GM18909 (cell line): ENCODE measurements around the gene ELL.

Experiments used
- ATAC-seq: cut with Tn5 transposase; IDR thresholded peaks from one replicate; pipeline ENCODE4 v1.9.1; 2021; ENCODE audit warnings: mild to moderate bottlenecking; ENCODE audit not compliant: unreplicated experiment, poor library complexity

ELL gene

DNA sequence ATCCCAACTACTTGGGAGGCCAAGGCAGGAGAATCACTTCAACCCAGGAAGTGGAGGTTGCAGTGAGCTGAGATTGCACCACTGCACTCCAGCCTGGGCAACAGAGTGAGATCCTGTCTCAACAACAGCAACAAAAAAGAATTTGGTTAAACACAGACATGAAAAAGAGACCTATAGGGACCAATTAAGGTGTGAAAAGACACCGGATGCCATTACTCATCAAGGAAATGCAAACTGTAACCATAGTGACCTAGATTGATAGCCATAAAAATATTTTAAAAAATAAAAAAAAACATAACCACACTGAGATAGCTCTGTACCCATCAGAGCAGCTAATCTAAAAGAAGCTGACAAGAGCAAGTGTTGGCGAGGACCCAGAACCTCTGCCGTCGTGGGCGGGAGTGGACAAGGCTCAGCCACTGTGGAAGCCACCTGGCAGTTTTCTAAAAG lies 46.8 kb downstream of the ELL start:
- no peak for ATAC-seq

DNA sequence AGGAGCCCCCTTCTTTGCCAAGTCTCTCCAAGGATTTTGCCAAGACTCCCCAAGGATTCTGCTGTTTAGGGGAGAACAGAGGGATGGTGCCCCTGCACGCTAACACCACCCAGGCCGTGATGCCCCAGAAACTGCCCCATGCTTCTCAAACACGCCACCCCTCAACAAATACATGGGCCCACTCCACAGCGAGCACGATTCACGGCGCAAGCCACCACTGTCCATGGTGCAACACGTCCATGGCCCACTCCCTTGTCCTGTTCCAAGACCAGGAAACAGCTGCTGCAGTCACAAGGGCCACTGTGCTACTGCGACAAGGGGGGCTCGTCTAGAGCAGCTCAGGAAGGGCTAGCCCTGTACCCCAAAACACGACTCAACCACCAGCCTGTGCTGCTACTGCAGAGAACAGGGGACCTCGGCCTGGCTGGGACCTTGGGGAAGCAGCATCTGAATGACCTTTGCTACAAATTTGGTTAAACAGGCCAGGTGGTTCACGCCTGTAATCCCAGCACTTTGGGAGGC lies 47.4 kb downstream of the ELL start:
- ATAC-seq, result no peak

- no peak for ATAC-seq
Measured at GRCh38 chr19:18473706-18474087, 48.2 kb downstream of the ELL start.

GRCh38 chr19:18473003-18473705 lies 48.7 kb downstream of the ELL start:
- ATAC-seq, result no peak

DNA sequence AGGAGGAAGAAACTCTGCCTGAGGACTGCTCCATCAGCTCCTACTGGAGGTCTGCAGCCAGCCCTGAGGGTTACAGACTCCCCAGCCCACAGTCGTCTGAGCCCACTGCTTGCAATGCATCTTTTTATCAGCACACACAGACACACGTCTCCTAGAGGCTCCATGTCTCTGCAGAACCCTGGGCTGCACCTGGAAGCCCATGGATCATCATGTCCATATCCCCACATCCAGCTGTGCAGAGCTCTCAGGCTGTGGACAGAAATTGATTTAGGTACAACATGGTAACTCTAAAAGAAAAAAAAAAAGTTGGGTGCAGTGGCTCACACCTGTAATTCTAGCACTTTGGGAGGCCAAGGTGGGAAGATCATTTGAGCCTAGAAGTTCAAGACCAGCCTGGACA lies 51.1 kb downstream of the ELL start:
- no peak for ATAC-seq

GRCh38 chr19:18469069-18469846 lies 52.6 kb downstream of the ELL start:
- ATAC-seq, result no peak

- ATAC-seq, result no peak
Measured at GRCh38 chr19:18468517-18468916, 53.4 kb downstream of the ELL start.

DNA sequence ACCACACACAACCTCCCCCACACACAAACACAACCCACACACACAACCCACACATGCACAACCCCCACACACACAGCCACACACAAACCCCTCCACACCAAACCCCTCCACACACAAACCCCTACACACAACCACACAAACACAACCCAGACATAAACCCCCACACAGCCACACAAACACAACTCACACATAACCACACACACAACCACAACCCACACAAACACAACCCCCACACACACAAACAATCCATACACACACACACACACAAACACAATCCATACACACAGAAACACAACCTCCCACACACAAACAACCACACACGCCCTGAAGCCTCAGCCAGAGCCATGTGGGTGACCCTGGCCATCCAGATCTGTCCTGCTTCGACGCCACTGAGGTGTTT lies 53.9 kb downstream of the ELL start:
- no peak for ATAC-seq

DNA sequence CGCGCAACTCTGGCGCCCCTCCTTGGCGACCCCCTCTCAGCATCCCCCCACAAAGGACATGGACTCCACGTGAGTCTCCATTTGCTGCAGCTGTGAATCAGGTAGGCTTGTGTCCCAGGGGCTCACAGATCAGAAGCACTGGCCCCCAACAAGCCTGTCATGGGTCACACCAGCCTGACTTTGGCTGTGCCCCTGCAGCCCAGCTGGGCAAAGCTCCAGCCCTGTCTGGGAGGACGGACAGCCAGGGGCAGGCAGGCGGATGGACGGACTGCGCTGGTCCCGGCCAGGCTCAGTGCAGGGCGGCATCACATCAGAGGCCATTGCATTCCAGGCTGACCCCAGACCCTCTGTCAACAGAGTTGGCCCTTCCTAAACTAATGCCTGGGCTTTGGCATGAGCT lies 55.5 kb downstream of the ELL start:
- ATAC-seq, result no peak

DNA sequence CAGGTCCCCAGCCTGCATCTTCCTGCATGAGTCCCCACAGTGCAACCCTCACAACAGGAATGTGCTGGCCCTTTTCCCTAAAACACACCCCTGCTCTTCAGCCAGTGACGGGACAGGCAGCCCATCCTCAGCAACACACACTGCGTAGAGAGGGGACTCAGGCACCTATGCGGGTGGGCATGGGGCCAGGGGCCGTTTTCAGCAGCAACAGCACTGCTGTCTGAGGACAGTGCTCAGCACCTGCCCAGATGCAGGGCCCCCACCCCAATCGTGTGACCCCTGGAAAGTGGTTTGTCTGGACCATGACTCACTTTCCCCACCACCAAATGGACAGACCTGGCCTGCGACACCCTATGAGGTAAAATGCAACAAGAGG lies 55.9 kb downstream of the ELL start:
- ATAC-seq, result no peak

- ATAC-seq, result no peak
Measured at GRCh38 chr19:18465214-18465963, 56.5 kb downstream of the ELL start.

- no peak for ATAC-seq
Measured at GRCh38 chr19:18464646-18465045, 57.2 kb downstream of the ELL start.

GRCh38 chr19:18461471-18461870 lies 60.4 kb downstream of the ELL start:
- no peak for ATAC-seq

DNA sequence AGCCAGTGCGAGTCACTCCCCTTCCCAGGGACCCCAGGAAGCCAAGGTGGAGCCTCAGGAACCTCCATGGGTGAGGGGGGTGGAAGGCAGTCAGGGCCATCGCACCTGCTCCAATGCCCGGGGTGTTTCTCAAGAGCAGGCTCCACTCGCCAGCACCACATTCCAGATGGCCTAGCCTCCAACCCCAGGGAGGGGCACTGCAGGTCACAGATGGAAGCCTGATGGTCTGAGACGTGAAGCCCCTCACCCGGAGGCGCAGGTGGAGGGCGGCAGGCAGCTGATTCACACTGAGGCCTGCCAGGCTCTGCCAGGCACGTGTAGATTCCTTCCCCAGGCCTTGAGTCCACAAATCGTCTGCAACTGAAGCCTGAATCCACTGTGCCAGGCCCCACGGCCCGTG lies 61.0 kb downstream of the ELL start:
- no peak for ATAC-seq

GRCh38 chr19:18457483-18458331 lies 64.2 kb downstream of the ELL start:
- ATAC-seq, result no peak

- no peak for ATAC-seq
Measured at GRCh38 chr19:18456974-18457373, 64.9 kb downstream of the ELL start.

GRCh38 chr19:18456279-18456678 lies 65.6 kb downstream of the ELL start:
- no peak for ATAC-seq

GRCh38 chr19:18453269-18454024 lies 68.4 kb downstream of the ELL start:
- ATAC-seq, result no peak

DNA sequence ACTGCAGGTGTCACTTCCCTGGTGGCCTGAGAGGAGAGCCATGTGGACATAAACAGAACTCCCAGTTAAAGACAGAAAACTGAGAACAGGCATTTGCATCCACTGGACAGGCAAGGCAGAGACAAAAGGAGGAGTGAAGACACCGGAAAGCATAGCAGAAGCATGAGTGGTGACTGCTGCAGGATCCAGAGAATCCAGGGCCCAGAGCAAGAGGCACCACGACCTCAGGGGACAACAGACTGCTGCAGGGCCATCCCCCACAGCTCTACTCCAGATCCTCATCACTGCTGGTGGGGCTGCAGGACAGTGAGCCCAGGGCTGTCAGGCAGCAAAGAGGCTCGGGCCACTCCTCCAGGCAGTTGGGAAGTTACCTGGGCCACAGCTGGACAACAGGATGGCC lies 69.5 kb downstream of the ELL start:
- ATAC-seq, result no peak
